ENCODE data around the gene AFF3. TPM values are rescaled to one million over a fixed set of nuclear protein-coding genes. Genes with fewer than 3 reads are reported as not detected.

Gene AFF3
- total and polyA plus RNA-seq, 2 of the 13 experiments (the other 11 are each of a cell fraction or from before 2014, with no cell fraction given): not detected

DNA sequence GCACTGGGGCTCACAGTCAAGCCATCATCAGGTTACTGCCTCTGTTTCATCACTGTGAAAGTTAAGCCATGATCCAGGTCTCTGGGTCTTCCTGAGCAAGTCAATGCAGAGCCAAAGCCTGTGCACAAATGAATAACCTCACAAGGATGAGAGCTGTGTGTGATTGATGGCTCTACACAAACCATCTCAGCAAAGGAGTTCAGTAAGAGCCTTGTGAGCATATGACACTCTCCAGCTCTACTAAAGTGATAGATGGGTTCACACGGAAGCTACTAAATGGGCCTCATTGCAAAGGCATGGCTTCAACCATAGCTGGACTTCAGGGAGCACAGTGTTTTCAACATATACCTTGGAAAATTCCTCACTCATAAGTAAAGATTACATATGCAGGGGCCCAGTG lies 101.5 kb downstream of the AFF3 start:
- H3K4me2 ChIP-seq (ENCODE audit: low read depth, low read length): no peak overlapping the region
- H3K9me3 ChIP-seq (ENCODE audit: low read length): no peaks in the 10 kb centered on the region
- TF ChIP-seq KDM5A (IDR thresholded peaks at IDR 0.05; ENCODE audit: borderline replicate concordance, low read length) (no peak), TFDP2 (CRISPR knock-in tag; IDR thresholded peaks at IDR 0.05) (no peak), NFYC (CRISPR knock-in tag; IDR thresholded peaks at IDR 0.05) (no peak), TEAD3 (CRISPR knock-in tag; optimal IDR thresholded peaks at IDR 0.05; ENCODE audit: borderline replicate concordance) (no peak), ZNF776 (CRISPR knock-in tag; IDR thresholded peaks at IDR 0.05) (no peak), KLF16 (CRISPR knock-in tag; IDR thresholded peaks at IDR 0.05) (no peak), ZNF441 (CRISPR knock-in tag; IDR thresholded peaks at IDR 0.05; ENCODE audit: borderline replicate concordance) (no peak), ZNF816 (CRISPR knock-in tag; IDR thresholded peaks at IDR 0.05; ENCODE audit: borderline replicate concordance) (no peak), ZNF766 (CRISPR knock-in tag; IDR thresholded peaks at IDR 0.05; ENCODE audit: borderline replicate concordance) (no peak), ZMYM2 (CRISPR knock-in tag; IDR thresholded peaks at IDR 0.05) (no peak), SSRP1 (CRISPR knock-in tag; IDR thresholded peaks at IDR 0.05) (no peak), DBP (CRISPR knock-in tag; IDR thresholded peaks at IDR 0.05; ENCODE audit: not compliant biosample characterization) (no peak), SATB2 (CRISPR knock-in tag; IDR thresholded peaks at IDR 0.05) (no peak), ZNF326 (CRISPR knock-in tag; IDR thresholded peaks at IDR 0.05; ENCODE audit: borderline replicate concordance) (no peak)
- TF ChIP-seq, protein P1, sequence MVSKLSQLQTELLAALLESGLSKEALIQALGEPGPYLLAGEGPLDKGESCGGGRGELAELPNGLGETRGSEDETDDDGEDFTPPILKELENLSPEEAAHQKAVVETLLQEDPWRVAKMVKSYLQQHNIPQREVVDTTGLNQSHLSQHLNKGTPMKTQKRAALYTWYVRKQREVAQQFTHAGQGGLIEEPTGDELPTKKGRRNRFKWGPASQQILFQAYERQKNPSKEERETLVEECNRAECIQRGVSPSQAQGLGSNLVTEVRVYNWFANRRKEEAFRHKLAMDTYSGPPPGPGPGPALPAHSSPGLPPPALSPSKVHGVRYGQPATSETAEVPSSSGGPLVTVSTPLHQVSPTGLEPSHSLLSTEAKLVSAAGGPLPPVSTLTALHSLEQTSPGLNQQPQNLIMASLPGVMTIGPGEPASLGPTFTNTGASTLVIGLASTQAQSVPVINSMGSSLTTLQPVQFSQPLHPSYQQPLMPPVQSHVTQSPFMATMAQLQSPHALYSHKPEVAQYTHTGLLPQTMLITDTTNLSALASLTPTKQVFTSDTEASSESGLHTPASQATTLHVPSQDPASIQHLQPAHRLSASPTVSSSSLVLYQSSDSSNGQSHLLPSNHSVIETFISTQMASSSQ (IDR thresholded peaks at IDR 0.05; ENCODE audit: low read depth): no peak
- TF ChIP-seq, protein P1 (CRISPR knock-in tag; IDR thresholded peaks at IDR 0.05; ENCODE audit: borderline replicate concordance): no peak
- TF ChIP-seq, protein P2, sequence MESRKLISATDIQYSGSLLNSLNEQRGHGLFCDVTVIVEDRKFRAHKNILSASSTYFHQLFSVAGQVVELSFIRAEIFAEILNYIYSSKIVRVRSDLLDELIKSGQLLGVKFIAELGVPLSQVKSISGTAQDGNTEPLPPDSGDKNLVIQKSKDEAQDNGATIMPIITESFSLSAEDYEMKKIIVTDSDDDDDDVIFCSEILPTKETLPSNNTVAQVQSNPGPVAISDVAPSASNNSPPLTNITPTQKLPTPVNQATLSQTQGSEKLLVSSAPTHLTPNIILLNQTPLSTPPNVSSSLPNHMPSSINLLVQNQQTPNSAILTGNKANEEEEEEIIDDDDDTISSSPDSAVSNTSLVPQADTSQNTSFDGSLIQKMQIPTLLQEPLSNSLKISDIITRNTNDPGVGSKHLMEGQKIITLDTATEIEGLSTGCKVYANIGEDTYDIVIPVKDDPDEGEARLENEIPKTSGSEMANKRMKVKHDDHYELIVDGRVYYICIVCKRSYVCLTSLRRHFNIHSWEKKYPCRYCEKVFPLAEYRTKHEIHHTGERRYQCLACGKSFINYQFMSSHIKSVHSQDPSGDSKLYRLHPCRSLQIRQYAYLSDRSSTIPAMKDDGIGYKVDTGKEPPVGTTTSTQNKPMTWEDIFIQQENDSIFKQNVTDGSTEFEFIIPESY (CRISPR knock-in tag; IDR thresholded peaks at IDR 0.05): no peak
- no peaks in the 10 kb centered on the region for H4K20me1 ChIP-seq (ENCODE audit: insufficient read depth, low read length)
- CTCF ChIA-PET (ENCODE audit: low intra/inter-chr PET ratio, low total read pairs): no interaction called here
- H3K27ac ChIP-seq (ENCODE audit: extremely low read length, insufficient read depth, low read length): no peak overlapping the region
- FAIRE-seq: no peak
- in situ Hi-C loops (cut with HindIII; ENCODE audit: extremely low pct_ligation_motif_present, low pct_unique_long_range_greater_than_20kb) (no loop called here), intact Hi-C loops (cut with micrococcal nuclease; ENCODE audit: unreplicated experiment) (no loop called here)
- DNase-seq (ENCODE audit: low spot score): no peak
- H3K36me3 ChIP-seq (replicated peaks in 1 of 2; ENCODE audit: control insufficient read depth in 1 of 2, insufficient read depth in 2 of 2, low read length in 2 of 2): no peaks in the 10 kb centered on the region
- no peak overlapping the region for H3K4me3 ChIP-seq (replicated peaks in 1 of 3; ENCODE audit: insufficient read depth in 1 of 3, low read depth in 2 of 3, low read length in 3 of 3)
- peaks cover 1% of the 10 kb centered on the region; the same call in 1 of the 2 replicates for H3K4me1 ChIP-seq (ENCODE audit: insufficient read depth, low read length)
- ATAC-seq: no peak
- 53% methylated on average over 1 of the region's 1 CpG for WGBS (ENCODE audit: low lambda C conversion rate)
- H3K9ac ChIP-seq (ENCODE audit: insufficient read depth, low read depth, low read length): no peak overlapping the region
- peaks cover 0 to 9% of the 10 kb centered on the region in 2 experiments; a peak in 1 of 5 replicates for H3K27me3 ChIP-seq (ENCODE audit: control insufficient read depth in 1 of 2, insufficient read depth in 2 of 2, low read length in 2 of 2)
- BruUV-seq (replicated peaks): no TSS peak
- H2AFZ ChIP-seq (ENCODE audit: low read length): no peak overlapping the region
- POLR2A ChIA-PET: no interaction called here
- no peaks in the 10 kb centered on the region for H3K79me2 ChIP-seq (ENCODE audit: insufficient read depth, low read length)

Measured in HepG2 (cell line).